GM12878 (cell line): ENCODE data around the gene BLOC1S5. TPM values are rescaled to one million over a fixed set of nuclear protein-coding genes. Genes with fewer than 3 reads are reported as not detected.

ENCODE experiments used
- ATAC-seq: fragments of 200-7000 bp; cut with Tn5 transposase; 3 replicates; pipeline ENCODE4 v1.9.1; 2020; ENCODE audit warnings: mild to moderate bottlenecking, moderate library complexity
- BruUV-seq: library from RNA; stranded (reverse); fragments of 400-500 nt; replicated peaks from 2 replicates; lab custom pipeline; 2021; lab: Mats Ljungman, UMichigan
- CTCF ChIA-PET: fragments of 300-600 bp; sonication (Branson Sonifier 250); formaldehyde crosslinking; extraction: SDS; loops from one replicate; lab custom pipeline; 2021; ENCODE audit warnings: inconsistent platforms; lab: Yijun Ruan, JAX
- POLR2A ChIA-PET: fragments of 350-600 bp; formaldehyde crosslinking; extraction: SDS; loops from one replicate; lab custom pipeline; 2021; ENCODE audit warnings: inconsistent platforms; lab: Charles Lee
- RAD21 ChIA-PET: fragments of 300-600 bp; sonication (Branson Sonifier 250); formaldehyde crosslinking; loops from one replicate; lab custom pipeline; 2023; ENCODE audit warnings: antibody characterized with exemption; ENCODE audit not compliant: unreplicated experiment; lab: Charles Lee
- SMC1A ChIA-PET: fragments of 300-600 bp; sonication (Branson Sonifier 250); formaldehyde crosslinking; loops from one replicate; lab custom pipeline; 2023; ENCODE audit not compliant: unreplicated experiment, uncharacterized antibody; lab: Charles Lee
- DNase-seq: peaks from one replicate; pipeline ENCODE4 v3.0.0-alpha.2; 2011; ENCODE audit warnings: low read depth, low spot score
- FAIRE-seq: peaks from 3 replicates; lab custom pipeline; 2011; peaks lifted over from hg19 to GRCh38; lab: Jason Lieb, UNC
- H2AFZ ChIP-seq: 2 replicates; pipeline ENCODE4 v1.6.0; 2011; ENCODE audit warnings: low read depth, low read length, control low read depth; ENCODE audit not compliant: control insufficient read depth
- H3K27ac ChIP-seq: 2 replicates; pipeline ENCODE4 v1.5.1; 2011; ENCODE audit warnings: control low read depth; ENCODE audit not compliant: control insufficient read depth, insufficient read depth
- H3K27me3 ChIP-seq, 2 experiments: replicated peaks in 1 of 2; 2 replicates each; pipeline versions ENCODE4 v1.6.0 to v1.6.1; 2011; ENCODE audit warnings: low read length in 1 of 2; ENCODE audit not compliant: control insufficient read depth in 2 of 2, insufficient read depth in 2 of 2
- H3K36me3 ChIP-seq, 2 experiments: 2 replicates each; pipeline ENCODE4 v1.5.1; 2011; ENCODE audit warnings: low read length in 1 of 2; ENCODE audit not compliant: control insufficient read depth in 2 of 2, insufficient read depth in 2 of 2
- H3K4me1 ChIP-seq: 2 replicates; pipeline ENCODE4 v1.6.1; 2011; ENCODE audit warnings: mild to moderate bottlenecking, low read length, moderate library complexity, mixed read lengths; ENCODE audit not compliant: control insufficient read depth, insufficient read depth
- H3K4me2 ChIP-seq: 2 replicates; pipeline ENCODE4 v1.6.0; 2011; ENCODE audit warnings: control low read depth; ENCODE audit not compliant: control insufficient read depth, insufficient read depth
- H3K4me3 ChIP-seq: fragments of 200-600 bp; sonication (generic); 2 replicates; pipeline ENCODE4 v1.5.1; 2016
- H3K79me2 ChIP-seq: 2 replicates; pipeline ENCODE4 v1.6.0; 2011; ENCODE audit warnings: low read length; ENCODE audit not compliant: control insufficient read depth, insufficient read depth
- H3K9ac ChIP-seq: 2 replicates; pipeline ENCODE4 v1.8.0; 2011; ENCODE audit warnings: low read length, control low read depth, mixed read lengths; ENCODE audit not compliant: control insufficient read depth, insufficient read depth
- H3K9me3 ChIP-seq: replicated peaks from 3 replicates; pipeline ENCODE4 v1.5.1; 2011; ENCODE audit warnings: mild to moderate bottlenecking, low read length; ENCODE audit not compliant: control insufficient read depth, insufficient read depth
- H4K20me1 ChIP-seq: 2 replicates; pipeline ENCODE4 v1.6.0; 2011; ENCODE audit not compliant: control insufficient read depth, insufficient read depth
- CHD1 ChIP-seq: IDR thresholded peaks from 2 replicates; pipeline ENCODE4 v1.6.1; 2012; ENCODE audit warnings: low read depth, low read length, improper control_type of control experiment
- DPF2 ChIP-seq: fragments of 450-650 bp; IDR thresholded peaks from 2 replicates; pipeline ENCODE4 v1.6.1; 2017; ENCODE audit warnings: mild to moderate bottlenecking
- E4F1 ChIP-seq: fragments of 450-650 bp; IDR thresholded peaks from 2 replicates; pipeline ENCODE4 v1.6.1; 2018; ENCODE audit warnings: borderline replicate concordance, mild to moderate bottlenecking; ENCODE audit not compliant: partially characterized antibody
- EP300 ChIP-seq, 2 experiments: fragments of 150-350 bp in 1 of 2; IDR thresholded peaks; 2 replicates each; pipeline ENCODE4 v1.6.1; 2011 to 2012; ENCODE audit warnings: low read depth in 2 of 2, low read length in 2 of 2, borderline replicate concordance in 1 of 2, improper control_type of control experiment in 1 of 2, inconsistent platforms in 1 of 2; ENCODE audit not compliant: control insufficient read depth in 1 of 2
- EZH2 ChIP-seq: IDR thresholded peaks from 2 replicates; pipeline ENCODE4 v1.6.1; 2012; ENCODE audit warnings: low read depth, mild to moderate bottlenecking, control low read depth, inconsistent platforms, low read length, borderline replicate concordance; ENCODE audit not compliant: control insufficient read depth
- HDGF ChIP-seq: fragments of 450-650 bp; IDR thresholded peaks from 2 replicates; pipeline ENCODE4 v1.6.1; 2016; ENCODE audit warnings: antibody characterized with exemption
- KDM1A ChIP-seq: fragments of 200-600 bp; sonication (generic); IDR thresholded peaks from 2 replicates; pipeline ENCODE4 v1.6.1; 2016; ENCODE audit warnings: borderline replicate concordance
- RFX5 ChIP-seq: IDR thresholded peaks from 2 replicates; pipeline ENCODE4 v1.6.1; 2011; ENCODE audit warnings: low read depth, low read length, improper control_type of control experiment
- SIX5 ChIP-seq: IDR thresholded peaks from 2 replicates; pipeline ENCODE4 v1.6.1; 2011; ENCODE audit warnings: mild to moderate bottlenecking, low read depth, low read length, moderate library complexity; ENCODE audit not compliant: severe bottlenecking
- SMAD5 ChIP-seq: IDR thresholded peaks from 2 replicates; pipeline ENCODE4 v1.6.1; 2016; ENCODE audit warnings: antibody characterized with exemption, low read depth
- SMARCA5 ChIP-seq: fragments of 450-650 bp; IDR thresholded peaks from 2 replicates; pipeline ENCODE4 v1.6.1; 2017; ENCODE audit warnings: mild to moderate bottlenecking
- TCF12 ChIP-seq: IDR thresholded peaks from 2 replicates; pipeline ENCODE4 v1.6.1; 2011; ENCODE audit warnings: low read depth, mild to moderate bottlenecking, low read length
- USF2 ChIP-seq: IDR thresholded peaks from 2 replicates; pipeline ENCODE4 v1.6.1; 2011; ENCODE audit warnings: low read depth, low read length, improper control_type of control experiment, borderline replicate concordance
- YBX1 ChIP-seq: fragments of 450-650 bp; IDR thresholded peaks from 2 replicates; pipeline ENCODE4 v1.6.1; 2016; ENCODE audit warnings: antibody characterized with exemption
- ZNF687 ChIP-seq: fragments of 450-650 bp; IDR thresholded peaks from 2 replicates; pipeline ENCODE4 v1.6.1; 2017; ENCODE audit warnings: mild to moderate bottlenecking, moderate library complexity
- WGBS: methylation state at CpG from one replicate; pipeline ENCODE4 v1.1.6; 2016; ENCODE audit warnings: low lambda C conversion rate; ENCODE audit not compliant: insufficient replicate concordance, insufficient coverage; ENCODE audit errors: missing lambda C conversion rate; 5-methylcytosine and 5-hydroxymethylcytosine counted together
- in situ Hi-C: fragments of 300-500 bp; cut with MboI; formaldehyde crosslinking; loops from 9 replicates; pipeline ENCODE4 v1.14.3; 2018; ENCODE audit warnings: mixed read lengths
- intact Hi-C: fragments of 100-400 bp; cut with micrococcal nuclease; formaldehyde crosslinking; loops from one replicate; pipeline ENCODE4 v1.14.2; 2022; ENCODE audit not compliant: unreplicated experiment
- polyA plus RNA-seq, 11 experiments: library from polyadenylated mRNA; depleted of rRNA in 4 of 11; unstranded in 6 of 11; stranded (reverse) in 5 of 11; fragments of >200 nt; fragmentation: Nextera tagmentation in 4 of 11; fragmentation: Illumina TruSeq in 1 of 11; extraction: Ambion mirVana in 4 of 11; extraction: Trizol in 1 of 11; gene quantifications; 1 replicate in 1 of 11; 2 replicates in 10 of 11; pipeline versions ENCODE4 v1.2.1 to v1.2.3, GENCODE V29; 2011 to 2016; ENCODE audit warnings: inconsistent platforms in 2 of 11, missing spikeins in 2 of 11, low read depth in 1 of 11
- total RNA-seq, 4 experiments: library from RNA; depleted of rRNA in 3 of 4; stranded (reverse); fragments of >200 nt in 3 of 4; fragmentation: Illumina TruSeq in 1 of 4; extraction: Trizol in 1 of 4; gene quantifications; 2 replicates each; pipeline versions ENCODE4 v1.2.1 to v1.2.3, GENCODE V29; 2013 to 2021

The BLOC1S5 gene
- total and polyA plus RNA-seq, 10 of the 15 experiments (the other 5 are each of a cell fraction or from before 2014, with no cell fraction given), result 4.3 to 22.2 (median 16.1) TPM

- H3K9ac ChIP-seq, result peak overlapping the region; percentile 79
- TSS peak; percentile 86 for BruUV-seq
- ATAC-seq, result peak; percentile 12; the same call in 2 of the 3 replicates
- intact Hi-C loops, result loop anchor here (2.0 to 5.0 kb wide), 3 partner anchors 38 to 168 kb away; partner anchors contain the start of gene EEF1E1
- H3K4me2 ChIP-seq, result peak overlapping the region; percentile 70
- CTCF ChIA-PET, result interaction anchor here (0.7 to 3.8 kb wide), 6 partner anchors 14 to 948 kb away, joined by 3 to 20 read pairs (median 3); no protein-coding TSS in a partner anchor
- peaks cover 20% of the 10 kb centered on the region for H3K4me1 ChIP-seq
- in situ Hi-C loops, result no loop called here
- no peak for FAIRE-seq
- RAD21 ChIA-PET, result interaction anchor here (0.8 to 2.7 kb wide), 10 partner anchors 9 to 754 kb away, joined by 3 to 20 read pairs (median 3); partner anchors contain the start of gene EEF1E1
- H3K36me3 ChIP-seq, result peaks cover 0 to 3% of the 10 kb centered on the region in 2 experiments; a peak in 1 of 4 replicates
- H3K9me3 ChIP-seq, result no peaks in the 10 kb centered on the region
- peak overlapping the region; percentile 91 for H3K27ac ChIP-seq
- POLR2A ChIA-PET, result interaction anchor here (0.6 to 3.0 kb wide), 3 partner anchors 9 to 157 kb away, joined by 3 to 21 read pairs (median 4); partner anchors contain the start of gene EEF1E1
- SMC1A ChIA-PET, result interaction anchor here (0.5 to 4.4 kb wide), 10 partner anchors 8 to 1363 kb away, joined by 3 to 14 read pairs (median 3); partner anchors contain the start of gene EEF1E1
- H4K20me1 ChIP-seq, result no peaks in the 10 kb centered on the region
- H3K4me3 ChIP-seq, result peak overlapping the region; percentile 15; the same call in 1 of the 2 replicates
- peaks cover 11% of the 10 kb centered on the region for H3K79me2 ChIP-seq
- WGBS, result 8% methylated on average over 7 of the region's 7 CpGs
- DNase-seq, result no peak
- no peaks in the 10 kb centered on the region for H3K27me3 ChIP-seq
- H2AFZ ChIP-seq, result peak overlapping the region; percentile 87
- TF ChIP-seq RFX5 (no peak), EP300 (IDR thresholded peaks at IDR 0.05; ENCODE audit: borderline replicate concordance in 1 of 2, control insufficient read depth in 1 of 2, low read depth in 2 of 2, low read length in 2 of 2) (no peak), SMAD5 (no peak), DPF2 (no peak), USF2 (no peak), TCF12 (no peak), HDGF (no peak), SMARCA5 (peak; percentile 7; the same call in 1 of the 2 replicates), SIX5 (no peak), E4F1 (no peak), YBX1 (no peak), CHD1 (no peak), EZH2 (no peak), KDM1A (no peak), ZNF687 (peak; percentile 4; the same call in 1 of the 2 replicates)
Observed at GRCh38 chr6:8064638-8065518, 689 bp upstream of the BLOC1S5 start.
